Astrocyte (in vitro differentiated cells and primary cell): ENCODE results near the gene KIF26B.

Source experiments
- CTCF ChIP-seq: IDR thresholded peaks from 2 replicates; pipeline ENCODE4 v1.5.1; 2011; ENCODE audit warnings: low read depth, mild to moderate bottlenecking, inconsistent platforms, low read length, moderate library complexity; ENCODE audit not compliant: insufficient read depth
- EZH2 ChIP-seq: IDR thresholded peaks from 2 replicates; pipeline ENCODE4 v1.6.1; 2012; ENCODE audit warnings: mild to moderate bottlenecking, low read length, inconsistent platforms; ENCODE audit not compliant: insufficient read depth

GRCh38 chr1:245336149-245336983 lies 181.6 kb downstream of the KIF26B start:
- TF ChIP-seq CTCF (no peak), EZH2 (no peak)
